Cortex of kidney (tissue), 1 donor: Measurements from ENCODE around the gene CXorf51A.
"Not testable (repeated sequence)": the region's sequence is repeated elsewhere in the genome, so short reads cannot be mapped to it uniquely, and the experiment has no call there.

ENCODE experiments used
- DNase-seq: peaks from one replicate; lab custom pipeline; 2025; lab: John Stamatoyannopoulos, UW

CXorf51A gene

GRCh38 chrX:146814644-146815043 lies at the start of gene CXorf51A:
CXorf51A (minus strand) TSS chrX:146814744; CDS start chrX:146814723, 21 bp downstream.
- DNase-seq, result not testable (repeated sequence)

GRCh38 chrX:146863566-146863965 lies 49.0 kb upstream of the CXorf51A start:
- DNase-seq, result no peak

DNA sequence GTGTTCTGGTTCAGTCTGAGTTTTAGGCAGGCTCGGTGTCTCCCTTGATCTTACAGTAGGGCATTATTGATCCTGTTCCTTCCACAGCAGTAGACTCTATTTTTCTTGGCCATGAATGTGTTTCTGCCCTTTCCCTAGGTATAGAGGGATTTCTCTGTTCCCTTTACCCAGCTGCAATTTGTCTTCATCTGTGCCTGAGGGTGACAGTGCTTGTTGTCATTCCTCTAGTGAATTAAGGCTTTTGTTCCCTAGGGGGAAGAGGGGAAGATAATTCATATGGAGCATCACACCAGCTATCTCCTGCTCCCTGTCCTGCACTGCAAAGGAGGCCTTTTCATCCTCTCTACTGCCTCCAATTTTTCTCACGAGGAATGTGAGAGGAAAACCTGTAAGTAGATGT lies 39.7 kb upstream of the CXorf51A start:
- no peak for DNase-seq

DNA sequence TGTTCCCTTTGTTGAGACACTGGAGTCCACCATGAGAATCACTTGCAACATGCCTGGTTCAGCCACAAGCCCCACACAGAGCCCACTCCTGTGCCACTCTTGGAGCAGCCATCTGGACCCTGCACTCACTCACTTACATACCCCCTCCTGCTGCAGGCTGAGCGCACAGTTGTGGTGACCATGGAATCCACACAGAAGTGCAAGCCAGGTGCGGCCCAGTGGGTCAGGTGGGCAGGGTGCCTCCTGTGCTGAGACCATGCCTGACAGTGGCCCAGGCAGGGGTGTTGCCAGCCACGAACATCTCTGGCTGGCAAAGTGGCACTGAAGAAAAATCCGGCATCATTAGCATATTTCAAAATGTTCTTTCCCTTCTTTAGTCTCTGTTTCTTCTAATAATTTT lies 17.4 kb upstream of the CXorf51A start:
- DNase-seq, result no peak

DNA sequence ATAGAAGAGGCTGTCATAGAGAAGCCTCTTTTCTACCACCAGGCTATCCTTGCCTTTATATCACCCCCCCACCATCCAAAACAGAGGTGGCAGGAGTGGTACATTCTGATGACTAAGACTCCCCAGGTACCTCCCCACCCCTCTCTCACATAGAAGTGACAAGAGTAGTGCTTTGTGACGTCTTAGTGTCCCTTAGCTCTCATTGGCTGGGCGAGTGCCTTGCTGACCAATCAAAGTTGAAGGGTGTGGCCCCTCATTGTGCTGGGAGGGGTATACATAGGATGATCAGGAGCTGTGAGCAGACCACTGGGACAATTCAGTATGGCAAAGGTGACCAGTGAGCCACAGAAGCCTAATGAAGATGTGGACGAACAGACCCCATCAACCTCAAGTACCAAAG lies 5.1 kb downstream of the CXorf51A start, which contains the start of gene CXorf51B:
TSS of gene CXorf51B (plus strand) at position 301 of the 400 bp plus-strand sequence. CDS start at position 322, 21 bp downstream.
- not testable (repeated sequence) for DNase-seq
